AG08395 (cell line): Measurements from ENCODE around the gene TMEM163.
"Not testable (repeated sequence)": the region's sequence is repeated elsewhere in the genome, so short reads cannot be mapped to it uniquely, and the experiment has no call there.

Source experiments
- DNase-seq: peaks from one replicate; pipeline ENCODE4 v3.0.0; 2012; ENCODE audit warnings: mixed read lengths, low spot score

TMEM163 gene

GRCh38 chr2:134576478-134576877 lies 142.3 kb downstream of the TMEM163 start:
- DNase-seq, result no peak

- no peak for DNase-seq
These were observed 142.9 kb downstream of the TMEM163 start for GRCh38 chr2:134575888-134576287.

- no peak for DNase-seq
These were observed 144.0 kb downstream of the TMEM163 start for GRCh38 chr2:134574611-134575330.

- DNase-seq, result no peak
These were observed 145.1 kb downstream of the TMEM163 start for GRCh38 chr2:134573724-134574123.

GRCh38 chr2:134573085-134573370 lies 145.8 kb downstream of the TMEM163 start:
- no peak for DNase-seq

- DNase-seq, result no peak
These were observed 146.3 kb downstream of the TMEM163 start for GRCh38 chr2:134572314-134573084.

- DNase-seq, result no peak
These were observed 148.1 kb downstream of the TMEM163 start for GRCh38 chr2:134570676-134571075.

- DNase-seq, result no peak
These were observed 150.4 kb downstream of the TMEM163 start for GRCh38 chr2:134568413-134568812.

- no peak for DNase-seq
These were observed 151.1 kb downstream of the TMEM163 start for GRCh38 chr2:134567666-134568065.

- DNase-seq, result not testable (repeated sequence)
These were observed 153.8 kb downstream of the TMEM163 start for GRCh38 chr2:134564955-134565354.

GRCh38 chr2:134564549-134564948 lies 154.3 kb downstream of the TMEM163 start:
- DNase-seq, result no peak

GRCh38 chr2:134558208-134558830 lies 160.5 kb downstream of the TMEM163 start:
- no peak for DNase-seq

GRCh38 chr2:134555411-134555810 lies 163.4 kb downstream of the TMEM163 start:
- DNase-seq, result no peak

GRCh38 chr2:134553657-134554056 lies 165.1 kb downstream of the TMEM163 start:
- DNase-seq, result no peak

- no peak for DNase-seq
These were observed 168.1 kb downstream of the TMEM163 start for GRCh38 chr2:134550566-134551164.

GRCh38 chr2:134549104-134549503 lies 169.7 kb downstream of the TMEM163 start:
- DNase-seq, result no peak

GRCh38 chr2:134540990-134541389 lies 177.8 kb downstream of the TMEM163 start:
- no peak for DNase-seq

- DNase-seq, result no peak
These were observed 178.8 kb downstream of the TMEM163 start for GRCh38 chr2:134539981-134540380.

GRCh38 chr2:134537702-134538101 lies 181.1 kb downstream of the TMEM163 start:
- no peak for DNase-seq

- DNase-seq, result no peak
These were observed 181.7 kb downstream of the TMEM163 start for GRCh38 chr2:134537121-134537520.

- DNase-seq, result no peak
These were observed 182.5 kb downstream of the TMEM163 start for GRCh38 chr2:134536296-134536695.

- DNase-seq, result no peak
These were observed 186.3 kb downstream of the TMEM163 start for GRCh38 chr2:134532537-134532936.

- DNase-seq, result no peak
These were observed 191.4 kb downstream of the TMEM163 start for GRCh38 chr2:134527381-134527780.
